MCF 10A (cell line): Measurements from ENCODE around the gene LMO7. TPM values are rescaled to one million over a fixed set of nuclear protein-coding genes. Genes with fewer than 3 reads are reported as not detected.

ENCODE experiments used
- BruUV-seq: library from RNA; stranded (reverse); fragments of 400-500 nt; replicated peaks from 2 replicates; lab custom pipeline; 2021; lab: Mats Ljungman, UMichigan
- CTCF ChIA-PET: fragments of 300-600 bp; sonication (Branson Sonifier 250); formaldehyde crosslinking; extraction: SDS; loops from one replicate; lab custom pipeline; 2021; ENCODE audit warnings: antibody characterized with exemption, inconsistent platforms; lab: Yijun Ruan, JAX
- POLR2A ChIA-PET: fragments of 300-600, 350-650 bp; sonication (Branson Sonifier 250); formaldehyde crosslinking; extraction: SDS; loops from one replicate; lab custom pipeline; 2020; ENCODE audit warnings: antibody characterized with exemption, inconsistent platforms; lab: Yijun Ruan, JAX
- DNase-seq: peaks from one replicate; pipeline ENCODE4 v3.0.0-alpha.2; 2018; ENCODE audit not compliant: unreplicated experiment
- H3K27ac Mint-ChIP-seq: one replicate; pipeline ENCODE4 v1.8.0; 2022; ENCODE audit warnings: mild to moderate bottlenecking, low read depth, mixed read lengths; ENCODE audit not compliant: unreplicated experiment
- H3K27me3 Mint-ChIP-seq: one replicate; pipeline ENCODE4 v1.8.0; 2022; ENCODE audit warnings: mixed read lengths; ENCODE audit not compliant: insufficient read depth, unreplicated experiment
- H3K36me3 Mint-ChIP-seq: one replicate; pipeline ENCODE4 v1.8.0; 2022; ENCODE audit warnings: mild to moderate bottlenecking, moderate library complexity, mixed read lengths; ENCODE audit not compliant: insufficient read depth, unreplicated experiment
- H3K4me1 Mint-ChIP-seq: one replicate; pipeline ENCODE4 v1.8.0; 2022; ENCODE audit warnings: mixed read lengths; ENCODE audit not compliant: insufficient read depth, unreplicated experiment
- H3K4me3 Mint-ChIP-seq: one replicate; pipeline ENCODE4 v1.8.0; 2022; ENCODE audit warnings: mild to moderate bottlenecking, moderate library complexity, mixed read lengths; ENCODE audit not compliant: unreplicated experiment
- H3K9me3 Mint-ChIP-seq: one replicate; pipeline ENCODE4 v1.8.0; 2022; ENCODE audit warnings: mixed read lengths; ENCODE audit not compliant: unreplicated experiment
- intact Hi-C: fragments of 100-400 bp; cut with micrococcal nuclease; formaldehyde crosslinking; loops from 2 replicates; pipeline ENCODE4 v1.14.1; 2022
- total RNA-seq: library from RNA; stranded (reverse); gene quantifications from 2 replicates; pipeline ENCODE4 v1.2.3, GENCODE V29; 2022
- TF ChIP-seq, protein P1 (sequence below): fragments of 200-600 bp; IDR thresholded peaks from one replicate; pipeline ENCODE4 v1.8.0; 2022; ENCODE audit warnings: antibody characterized with exemption, mild to moderate bottlenecking; ENCODE audit not compliant: unreplicated experiment

The LMO7 gene
- total RNA-seq, 1 experiment from 2014 or later: 30.8 TPM

DNA sequence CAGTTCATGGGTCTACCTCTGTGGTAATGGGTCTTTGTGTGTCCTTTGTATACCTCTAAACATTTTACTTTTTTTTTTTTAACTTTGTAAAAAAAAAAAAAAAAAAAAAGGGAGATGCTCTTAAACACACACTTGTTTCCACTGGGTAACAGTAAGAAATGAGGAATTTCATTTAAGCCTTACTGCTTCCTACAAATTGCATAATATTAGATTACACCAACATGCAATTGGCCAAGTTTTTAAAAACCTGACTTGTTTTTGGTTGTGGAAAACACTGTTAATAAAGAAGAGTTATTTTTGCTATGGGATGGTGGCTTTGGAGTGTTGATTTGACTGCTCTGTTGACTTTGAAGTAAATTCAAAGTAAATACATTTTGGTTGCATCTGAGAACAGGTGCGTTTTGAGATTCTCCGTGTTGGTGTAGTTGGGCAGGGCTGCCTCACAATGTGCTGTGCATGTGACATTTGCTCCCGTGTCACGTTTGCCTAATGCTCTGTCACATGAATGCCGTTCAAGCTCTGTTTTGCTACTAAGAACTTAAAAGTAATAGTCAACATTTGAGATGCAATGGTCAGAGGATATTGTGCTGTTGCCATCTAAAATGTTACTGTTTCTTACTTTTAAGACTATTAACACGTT, 202.4 kb downstream of the LMO7 start:
- ChIA-PET CTCF (interaction anchor here (0.7 to 1.5 kb wide), 3 partner anchors 75 to 179 kb away, joined by 3 to 6 read pairs (median 3); no protein-coding TSS in a partner anchor), POLR2A (no interaction called here)
- intact Hi-C loops: no loop called here
- no peaks in the 10 kb centered on the region for H3K27me3 Mint-ChIP-seq
- H3K4me3 Mint-ChIP-seq: no peak overlapping the region
- no peak for DNase-seq
- peaks cover 39% of the 10 kb centered on the region for H3K36me3 Mint-ChIP-seq
- no peaks in the 10 kb centered on the region for H3K4me1 Mint-ChIP-seq
- BruUV-seq: no TSS peak
- peaks cover 7% of the 10 kb centered on the region for H3K9me3 Mint-ChIP-seq
- TF ChIP-seq, protein P1, sequence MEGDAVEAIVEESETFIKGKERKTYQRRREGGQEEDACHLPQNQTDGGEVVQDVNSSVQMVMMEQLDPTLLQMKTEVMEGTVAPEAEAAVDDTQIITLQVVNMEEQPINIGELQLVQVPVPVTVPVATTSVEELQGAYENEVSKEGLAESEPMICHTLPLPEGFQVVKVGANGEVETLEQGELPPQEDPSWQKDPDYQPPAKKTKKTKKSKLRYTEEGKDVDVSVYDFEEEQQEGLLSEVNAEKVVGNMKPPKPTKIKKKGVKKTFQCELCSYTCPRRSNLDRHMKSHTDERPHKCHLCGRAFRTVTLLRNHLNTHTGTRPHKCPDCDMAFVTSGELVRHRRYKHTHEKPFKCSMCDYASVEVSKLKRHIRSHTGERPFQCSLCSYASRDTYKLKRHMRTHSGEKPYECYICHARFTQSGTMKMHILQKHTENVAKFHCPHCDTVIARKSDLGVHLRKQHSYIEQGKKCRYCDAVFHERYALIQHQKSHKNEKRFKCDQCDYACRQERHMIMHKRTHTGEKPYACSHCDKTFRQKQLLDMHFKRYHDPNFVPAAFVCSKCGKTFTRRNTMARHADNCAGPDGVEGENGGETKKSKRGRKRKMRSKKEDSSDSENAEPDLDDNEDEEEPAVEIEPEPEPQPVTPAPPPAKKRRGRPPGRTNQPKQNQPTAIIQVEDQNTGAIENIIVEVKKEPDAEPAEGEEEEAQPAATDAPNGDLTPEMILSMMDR: no peak
- no peak overlapping the region for H3K27ac Mint-ChIP-seq

DNA sequence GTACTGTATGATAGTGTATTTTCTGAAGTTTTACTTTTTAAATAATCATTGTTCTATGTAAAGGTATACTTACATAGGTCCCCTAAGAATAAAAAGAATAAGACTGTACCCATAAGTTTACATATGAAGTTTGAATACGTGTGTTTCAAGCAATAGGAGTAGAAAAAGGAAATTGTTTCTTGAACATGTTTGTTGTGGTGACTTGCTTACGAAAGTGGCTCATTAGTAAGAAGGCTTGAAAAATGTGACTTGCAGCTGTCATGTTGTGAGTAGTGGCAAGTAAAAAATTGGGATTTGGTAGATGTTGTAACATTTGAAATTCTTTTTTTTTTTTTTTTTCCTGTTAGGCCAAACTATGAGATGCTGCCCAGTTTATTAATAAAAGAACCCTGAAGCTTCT, 203.3 kb downstream of the LMO7 start:
- no TSS peak for BruUV-seq
- TF ChIP-seq, protein P1: no peak
- POLR2A ChIA-PET: interaction anchor here (0.6 kb wide), 1 partner anchor 16 kb away, joined by 3 read pairs; no protein-coding TSS in a partner anchor
- Mint-ChIP-seq H3K36me3 (peaks cover 41% of the 10 kb centered on the region), H3K4me3 (no peak overlapping the region), H3K27ac (no peak overlapping the region), H3K27me3 (no peaks in the 10 kb centered on the region), H3K4me1 (no peaks in the 10 kb centered on the region), H3K9me3 (peaks cover 7% of the 10 kb centered on the region)
- intact Hi-C loops: no loop called here
- DNase-seq: no peak
- CTCF ChIA-PET: interaction anchor here (0.7 to 1.3 kb wide), 5 partner anchors 10 to 632 kb away, joined by 3 to 4 read pairs (median 3); no protein-coding TSS in a partner anchor

DNA sequence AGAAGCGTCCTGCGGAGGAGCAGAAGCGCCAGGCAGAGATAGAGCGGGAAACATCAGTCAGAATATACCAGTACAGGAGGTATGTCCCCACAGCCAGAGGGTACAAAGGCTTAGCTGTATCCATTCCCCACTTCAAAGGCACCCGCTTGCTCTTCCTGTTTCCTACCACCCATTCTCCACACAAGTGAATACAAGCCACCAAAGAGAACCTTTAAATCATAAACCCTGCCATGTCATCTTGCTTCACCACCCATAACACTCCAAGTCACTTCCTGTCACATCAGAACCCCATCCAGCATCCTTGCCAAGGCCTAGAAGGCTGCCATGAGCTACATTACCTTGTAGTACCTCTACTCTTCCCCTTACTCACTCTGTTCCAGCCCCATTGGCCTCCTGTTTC, 205.8 kb downstream of the LMO7 start:
- Mint-ChIP-seq H3K27me3 (no peaks in the 10 kb centered on the region), H3K36me3 (peaks cover 41% of the 10 kb centered on the region), H3K4me3 (no peak overlapping the region), H3K4me1 (no peaks in the 10 kb centered on the region), H3K9me3 (peaks cover 7% of the 10 kb centered on the region), H3K27ac (peak overlapping the region; percentile 47)
- CTCF ChIA-PET: interaction anchor here (0.9 to 2.0 kb wide), 6 partner anchors 10 to 146 kb away, joined by 3 to 10 read pairs (median 3); no protein-coding TSS in a partner anchor
- POLR2A ChIA-PET: no interaction called here
- intact Hi-C loops: no loop called here
- TF ChIP-seq, protein P1: no peak
- no TSS peak for BruUV-seq
- DNase-seq: no peak

DNA sequence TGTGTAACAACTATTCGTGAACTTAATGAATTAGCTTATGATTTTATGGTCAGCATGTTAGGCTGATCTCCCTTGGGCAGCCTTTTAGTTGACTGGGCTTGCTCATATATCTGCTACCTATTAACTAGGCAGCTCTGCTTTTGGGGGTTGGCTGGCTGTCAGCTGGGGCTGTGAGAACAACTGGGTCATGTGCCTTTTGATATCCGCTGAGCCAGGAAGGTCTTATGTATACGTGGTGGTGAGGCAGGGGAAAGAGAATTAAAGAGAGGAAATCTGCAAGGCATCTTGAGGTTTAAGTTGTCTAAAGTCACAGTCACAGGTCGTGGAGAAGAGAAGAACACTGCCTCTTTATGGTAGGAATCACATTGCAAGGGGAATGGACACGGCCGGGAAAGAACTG, 206.9 kb downstream of the LMO7 start:
- Mint-ChIP-seq H3K4me3 (no peak overlapping the region), H3K27ac (no peak overlapping the region), H3K36me3 (peaks cover 41% of the 10 kb centered on the region), H3K4me1 (no peaks in the 10 kb centered on the region), H3K9me3 (peaks cover 7% of the 10 kb centered on the region), H3K27me3 (no peaks in the 10 kb centered on the region)
- TF ChIP-seq, protein P1: no peak
- intact Hi-C loops: no loop called here
- POLR2A ChIA-PET: no interaction called here
- CTCF ChIA-PET: interaction anchor here (0.8 to 1.5 kb wide), 4 partner anchors 9 to 1071 kb away, joined by 3 read pairs; no protein-coding TSS in a partner anchor
- no peak for DNase-seq
- no TSS peak for BruUV-seq
